ENCODE results near the gene CEP250. TPM values are rescaled to one million over a fixed set of nuclear protein-coding genes. Genes with fewer than 3 reads are reported as not detected.
"Not testable (repeated sequence)": the region's sequence is repeated elsewhere in the genome, so short reads cannot be mapped to it uniquely, and the experiment has no call there.

The CEP250 gene
- total RNA-seq, result 12.4 TPM

DNA sequence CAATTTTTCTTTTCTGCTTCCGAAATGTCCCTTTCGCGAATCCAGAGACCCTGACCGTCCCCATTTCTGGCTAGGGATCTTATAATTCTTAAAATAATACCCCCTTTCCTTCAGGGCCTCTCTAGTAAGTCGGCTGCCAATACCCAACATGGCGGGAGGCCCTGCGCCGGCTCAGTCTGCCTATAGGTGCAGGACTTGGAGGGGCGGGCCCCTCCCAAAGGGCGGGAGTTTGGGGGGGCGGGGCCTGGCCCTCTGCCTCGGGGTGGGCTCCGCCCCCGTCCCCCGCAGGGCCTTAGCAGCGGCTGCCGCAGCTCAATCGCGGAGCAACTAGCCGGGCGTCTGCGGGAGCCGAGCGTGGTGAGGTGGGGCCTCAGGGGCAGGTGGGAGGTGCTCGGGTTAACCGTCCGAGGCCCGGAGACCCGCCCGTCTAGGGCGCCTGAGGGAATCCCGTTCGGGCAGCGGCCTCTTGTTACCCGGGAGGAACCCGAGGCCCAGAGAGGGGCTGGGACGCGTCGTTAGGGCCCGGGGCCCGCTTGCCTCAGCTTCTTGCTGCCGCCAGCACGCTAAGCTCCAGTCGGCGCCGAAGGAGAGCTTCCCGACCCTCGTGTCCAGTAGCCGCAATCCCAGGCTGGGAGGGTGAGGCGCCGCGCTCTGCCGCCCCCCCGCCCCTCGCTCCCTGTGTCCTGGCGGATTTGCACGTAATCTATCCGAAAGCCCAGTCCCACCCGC, at the start of gene CEP250:
Gene CEP250, plus strand, starts transcription at position 718 of the 729 bp plus-strand sequence. CDS start 6,770 bp downstream, outside the sequence.
- peak; percentile 90 to 97 (median 93) for DNase-seq (ENCODE audit: low read depth in 2 of 3, low spot score in 2 of 3)

DNA sequence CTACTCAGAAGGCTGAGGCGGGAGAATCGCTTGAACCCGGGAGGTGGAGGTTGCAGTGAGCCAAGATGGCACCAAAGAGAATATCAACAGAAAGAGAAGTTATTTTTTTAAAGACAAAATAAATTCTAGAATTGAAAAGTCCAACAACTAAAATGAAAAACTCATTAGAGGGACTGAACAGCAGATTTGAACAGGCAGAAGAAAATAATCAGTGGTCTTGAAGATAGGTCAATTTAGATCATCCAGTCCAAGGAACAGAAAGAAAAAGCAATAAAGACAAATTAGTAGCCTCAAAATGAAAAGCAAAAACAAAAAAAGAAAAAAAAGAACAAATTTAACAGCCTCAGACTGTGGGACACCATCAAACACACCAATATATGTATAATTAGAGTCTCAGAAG, 49.6 kb upstream of the CEP250 start:
- no peak for DNase-seq (ENCODE audit: low read depth in 2 of 3, low spot score in 2 of 3)

GRCh38 chr20:35408270-35408669, 47.1 kb upstream of the CEP250 start:
- no peak for DNase-seq (ENCODE audit: low read depth in 2 of 3, low spot score in 2 of 3)

DNA sequence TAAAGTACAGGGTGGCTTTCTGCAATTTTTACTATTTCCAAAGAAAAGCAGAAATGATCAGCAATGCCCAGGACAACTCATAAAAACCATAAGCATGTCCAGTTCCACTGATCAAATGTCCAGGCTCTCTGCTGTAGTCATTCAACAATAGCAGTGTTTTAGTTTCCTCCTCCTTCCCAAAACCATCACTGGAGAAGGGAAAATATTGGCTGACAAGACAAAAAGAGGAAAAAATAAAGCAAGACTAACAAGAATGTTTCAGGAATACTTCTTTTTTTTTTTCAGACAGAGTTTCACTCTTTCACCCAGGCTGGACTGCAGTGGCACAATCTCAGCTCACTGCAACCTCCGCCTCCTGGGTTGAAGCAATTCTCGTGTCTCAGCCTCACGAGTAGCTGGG, 45.9 kb upstream of the CEP250 start:
- DNase-seq (ENCODE audit: low read depth in 2 of 3, low spot score in 2 of 3), result no peak

- no peak for DNase-seq (ENCODE audit: low read depth in 2 of 3, low spot score in 2 of 3)
Observed at GRCh38 chr20:35410613-35411012, 44.8 kb upstream of the CEP250 start.

- DNase-seq (ENCODE audit: low read depth in 2 of 3, low spot score in 2 of 3), result no peak
Observed at GRCh38 chr20:35421322-35421721, 34.1 kb upstream of the CEP250 start.

DNA sequence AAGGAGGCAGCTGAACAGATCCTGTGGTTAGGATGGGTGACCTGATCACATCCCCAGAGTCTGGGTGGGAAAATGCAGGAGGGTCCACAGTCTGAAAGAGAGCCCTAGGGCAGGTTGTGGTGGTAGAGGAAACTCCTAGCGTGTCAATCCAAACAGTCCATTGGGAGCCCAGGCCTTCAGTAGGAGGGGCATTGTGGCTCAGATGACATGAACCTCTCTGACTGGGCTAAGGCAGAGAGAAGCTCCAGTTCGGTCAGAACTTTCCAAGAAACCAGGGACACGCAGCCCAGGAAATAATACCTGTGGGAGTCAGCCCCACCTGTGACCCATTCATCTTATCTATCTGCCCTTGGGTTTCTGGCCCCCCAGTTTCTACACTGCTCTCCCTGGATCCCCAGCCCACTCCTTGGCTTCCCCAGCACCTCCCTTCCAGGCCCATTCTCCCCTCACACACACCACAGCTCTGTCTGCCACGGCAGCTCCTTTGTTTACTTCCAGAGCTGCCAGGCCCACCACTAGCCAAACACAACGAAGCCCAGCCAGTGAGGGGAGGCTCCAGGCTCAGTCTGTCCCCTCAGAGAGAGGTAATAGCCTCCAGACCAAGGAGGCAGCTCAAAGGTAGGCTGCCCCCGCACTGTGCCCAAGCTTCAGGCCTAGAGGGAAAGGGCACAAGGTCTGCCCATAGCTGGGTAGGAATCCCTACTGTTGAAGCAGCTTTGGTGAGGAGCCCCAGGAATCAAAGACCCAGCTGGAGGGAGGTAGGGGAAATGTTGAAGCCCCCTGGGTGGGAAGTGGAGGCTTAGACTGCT, 23.6 kb upstream of the CEP250 start:
- no peak for DNase-seq (ENCODE audit: low read depth in 2 of 3, low spot score in 2 of 3)

DNA sequence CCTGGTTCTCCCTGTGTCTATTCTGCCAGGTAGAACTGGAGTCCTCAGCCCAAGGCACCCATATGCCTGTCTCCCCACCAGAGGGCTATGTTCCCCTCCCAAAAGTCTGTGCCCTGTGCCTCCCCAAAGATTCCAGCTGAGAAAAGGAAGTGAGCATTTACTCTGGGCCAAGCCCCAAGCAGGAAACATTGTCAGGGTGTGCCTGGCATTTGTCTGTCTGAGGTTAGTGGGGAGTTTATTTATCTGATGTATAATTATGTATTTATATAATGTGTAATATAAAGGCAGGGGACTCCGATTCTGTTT, 23.0 kb upstream of the CEP250 start:
- DNase-seq (ENCODE audit: low read depth in 2 of 3, low spot score in 2 of 3), result no peak

DNA sequence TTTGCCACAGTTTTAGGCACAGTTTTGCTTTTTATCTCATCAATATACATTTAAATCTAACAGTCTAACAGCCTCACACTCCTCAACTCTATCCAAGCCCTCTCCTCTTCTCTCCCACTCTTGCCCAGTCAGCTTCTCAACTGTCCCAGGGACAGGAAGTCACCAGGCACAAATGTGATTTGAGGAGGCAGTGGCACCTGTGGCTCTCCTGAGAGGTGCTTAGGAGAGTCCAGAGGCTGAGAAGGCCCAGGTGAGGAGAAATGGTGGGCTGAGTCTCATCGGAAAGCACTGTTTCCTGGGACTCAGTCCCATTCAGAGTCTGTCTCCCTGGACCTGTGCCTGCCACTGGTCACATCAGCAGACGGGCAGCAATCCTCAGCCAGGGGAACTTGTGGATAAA, 22.1 kb upstream of the CEP250 start:
- DNase-seq (ENCODE audit: low read depth in 2 of 3, low spot score in 2 of 3), result no peak

GRCh38 chr20:35434085-35435005, 21.1 kb upstream of the CEP250 start:
- no peak for DNase-seq (ENCODE audit: low read depth in 2 of 3, low spot score in 2 of 3)

DNA sequence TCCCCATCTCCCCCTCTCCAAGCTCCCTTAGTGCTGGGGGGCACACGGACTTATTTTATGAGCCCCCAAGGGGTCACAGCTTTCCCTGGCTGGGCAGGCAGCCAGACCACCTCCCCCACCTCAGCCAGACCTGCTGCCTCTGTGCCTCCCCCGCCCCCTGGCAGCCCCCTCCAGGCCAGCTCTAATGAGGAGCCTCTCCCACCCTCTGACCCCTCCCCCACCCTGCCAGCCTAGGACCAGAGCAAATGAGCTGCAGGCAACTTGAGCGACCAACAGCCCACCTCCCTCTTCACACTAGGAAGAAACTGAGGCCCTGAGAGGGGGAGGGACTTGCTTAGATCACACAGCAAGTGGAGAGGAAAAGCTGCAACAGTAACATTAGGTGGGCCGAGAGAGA, 19.2 kb upstream of the CEP250 start:
- no peak for DNase-seq (ENCODE audit: low read depth in 2 of 3, low spot score in 2 of 3)

DNA sequence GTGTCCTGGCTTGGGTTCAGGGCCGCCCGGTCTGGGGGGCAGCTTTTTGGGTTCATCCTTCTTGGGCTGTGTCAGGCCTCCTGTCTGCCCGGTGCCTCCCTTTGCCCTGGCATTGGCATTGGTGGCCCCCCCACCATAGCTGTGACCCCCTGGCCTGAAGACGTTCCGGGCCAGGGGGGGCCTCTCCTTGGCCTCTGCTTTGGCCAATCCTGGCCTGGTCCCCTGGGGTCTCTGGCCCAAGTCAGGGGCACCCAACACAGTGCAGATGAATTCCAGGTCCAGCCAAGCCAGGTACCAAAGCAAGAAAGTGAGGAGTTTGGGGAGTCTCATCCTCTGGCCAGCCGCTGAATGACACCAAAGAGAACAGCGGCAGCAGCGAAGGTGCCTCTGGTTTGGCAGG, 17.8 kb upstream of the CEP250 start:
- DNase-seq (ENCODE audit: low read depth in 2 of 3, low spot score in 2 of 3), result no peak

DNA sequence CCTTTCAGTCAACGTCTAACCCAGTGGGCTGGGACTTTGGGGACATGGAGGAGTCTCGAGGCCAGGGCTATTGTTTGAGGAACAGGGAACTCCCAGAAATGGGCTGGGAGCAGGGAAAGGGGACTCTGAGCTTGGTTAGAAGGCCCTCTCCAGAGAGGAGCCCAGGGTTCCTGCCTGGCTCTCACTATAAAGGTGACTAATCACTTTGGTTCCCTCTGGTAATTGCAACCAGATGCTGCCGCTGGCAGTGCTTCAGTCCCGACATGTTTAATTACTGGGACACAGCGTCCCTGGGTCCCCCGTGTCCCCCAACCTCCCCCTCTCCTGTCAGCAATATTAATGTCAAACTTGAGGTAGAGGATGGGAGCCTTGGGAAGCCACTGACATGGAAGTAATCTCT, 12.4 kb upstream of the CEP250 start:
- DNase-seq (ENCODE audit: low read depth in 2 of 3, low spot score in 2 of 3), result no peak

DNA sequence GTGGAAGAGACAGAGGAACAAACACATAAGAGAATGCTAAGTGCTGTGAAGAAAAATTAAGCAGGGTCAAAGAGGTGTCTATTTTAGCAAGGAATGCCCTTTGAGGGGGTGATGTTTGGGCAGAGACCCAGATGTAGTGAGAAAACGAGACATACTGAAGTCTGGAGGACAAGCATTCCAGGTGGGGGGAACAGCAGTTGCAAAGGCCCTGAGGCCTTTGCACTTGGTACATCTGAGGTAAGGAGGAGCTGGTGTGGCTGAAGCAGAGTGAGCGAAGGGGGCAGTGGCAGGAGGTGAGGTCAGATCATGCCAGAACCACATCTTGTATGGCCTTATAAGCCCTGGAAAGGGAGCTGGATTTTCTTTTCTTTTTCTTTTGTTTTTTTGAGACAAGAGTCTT, 11.2 kb upstream of the CEP250 start:
- no peak for DNase-seq (ENCODE audit: low read depth in 2 of 3, low spot score in 2 of 3)

DNA sequence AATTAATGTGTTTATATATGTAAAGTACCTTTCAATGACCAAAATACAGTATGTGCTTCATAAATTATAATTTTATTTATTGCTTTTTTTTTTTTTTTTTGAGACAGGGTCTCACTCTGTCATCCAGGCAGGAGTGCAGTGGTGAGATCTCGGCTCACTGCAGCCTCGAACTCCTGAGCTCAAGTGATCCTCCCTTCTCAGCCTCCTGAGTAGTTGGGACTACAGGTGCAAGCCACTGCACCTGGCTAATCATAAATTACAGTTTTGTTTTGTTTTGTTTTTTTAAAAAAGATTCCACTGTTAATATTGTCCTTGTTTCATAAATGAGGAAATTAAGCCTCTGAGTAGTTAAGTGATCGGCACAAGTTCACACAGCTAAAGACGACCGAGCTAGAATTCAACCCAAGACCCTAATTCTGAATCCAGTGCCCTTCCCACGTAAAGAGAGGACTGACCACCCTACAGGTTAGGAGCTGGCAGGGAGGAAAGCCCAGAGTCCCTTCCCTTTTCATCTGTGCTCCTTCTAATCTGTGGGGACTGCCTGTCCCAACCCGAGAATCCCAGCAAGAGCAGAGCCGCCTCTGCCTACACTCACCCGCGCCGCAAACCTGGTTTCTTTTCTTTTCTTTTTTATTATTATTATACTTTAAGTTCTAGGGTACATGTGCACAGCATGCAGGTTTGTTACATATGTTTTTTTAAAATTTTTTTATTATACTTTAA, 8.9 kb upstream of the CEP250 start:
- no peak for DNase-seq (ENCODE audit: low read depth in 2 of 3, low spot score in 2 of 3)

DNA sequence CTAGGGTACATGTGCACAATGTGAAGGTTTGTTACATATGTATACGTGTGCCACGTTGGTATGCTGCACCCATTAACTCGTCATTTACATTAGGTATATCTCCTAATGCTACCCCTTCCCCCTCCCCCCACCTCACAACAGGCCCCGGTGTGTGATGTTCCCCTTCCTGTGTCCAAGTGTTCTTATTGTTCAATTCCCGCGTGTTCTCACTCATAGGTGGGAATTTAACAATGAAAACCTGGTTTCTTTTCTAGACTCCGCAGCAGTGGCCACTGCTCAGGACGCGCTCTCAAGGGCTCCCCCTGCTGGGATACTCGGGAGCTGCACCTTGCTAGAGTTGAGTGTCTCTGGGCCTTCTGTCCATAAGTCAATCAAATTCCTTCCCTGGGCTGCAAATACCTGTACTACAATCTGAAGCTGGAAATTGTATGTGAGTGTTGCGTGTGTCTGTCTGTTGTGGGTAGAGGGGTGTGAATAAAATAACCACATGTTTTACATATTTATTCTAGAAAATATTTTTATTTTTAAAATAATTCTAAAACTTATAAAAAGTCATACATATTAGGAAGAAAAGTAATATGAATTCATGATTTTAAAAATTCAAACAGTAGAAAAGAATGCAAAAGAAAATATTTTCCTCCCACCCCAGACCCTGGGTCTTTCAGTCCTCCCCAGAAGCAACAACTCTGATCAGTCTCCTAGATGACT, 8.2 kb upstream of the CEP250 start:
- peak; percentile 72 to 91 (median 73) for DNase-seq (ENCODE audit: low read depth in 2 of 3, low spot score in 2 of 3)

DNA sequence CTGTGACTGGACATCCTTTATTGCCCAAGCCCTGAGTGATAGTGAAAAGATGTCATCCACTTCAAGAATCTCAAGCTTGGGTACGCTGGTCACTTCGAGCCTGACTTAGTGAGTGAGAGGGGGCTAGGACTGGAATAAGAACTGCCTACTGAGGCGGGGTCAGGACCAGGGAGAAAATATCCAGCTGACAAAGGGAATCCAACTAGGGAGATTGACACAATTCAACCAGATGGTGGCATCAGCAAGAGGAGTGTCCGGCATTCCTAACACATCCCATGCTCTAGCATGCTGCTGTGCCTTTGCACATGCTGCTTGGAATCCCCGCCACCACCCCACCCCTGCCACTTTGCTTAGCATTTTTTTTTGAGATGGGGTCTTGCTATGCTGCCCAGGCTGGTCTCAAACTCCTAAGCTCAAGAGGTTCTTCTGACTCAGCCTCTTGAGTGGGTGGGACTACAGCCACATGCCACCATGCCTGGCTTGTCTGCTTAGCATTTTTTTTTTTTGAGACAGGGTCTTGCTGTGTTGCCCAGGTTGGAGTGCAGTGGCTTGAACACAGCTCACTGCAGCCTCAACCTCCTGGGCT, 6.5 kb upstream of the CEP250 start:
- no peak for DNase-seq (ENCODE audit: low read depth in 2 of 3, low spot score in 2 of 3)

GRCh38 chr20:35449855-35450254, 5.5 kb upstream of the CEP250 start:
- not testable (repeated sequence) for DNase-seq (ENCODE audit: low read depth in 2 of 3, low spot score in 2 of 3)

DNA sequence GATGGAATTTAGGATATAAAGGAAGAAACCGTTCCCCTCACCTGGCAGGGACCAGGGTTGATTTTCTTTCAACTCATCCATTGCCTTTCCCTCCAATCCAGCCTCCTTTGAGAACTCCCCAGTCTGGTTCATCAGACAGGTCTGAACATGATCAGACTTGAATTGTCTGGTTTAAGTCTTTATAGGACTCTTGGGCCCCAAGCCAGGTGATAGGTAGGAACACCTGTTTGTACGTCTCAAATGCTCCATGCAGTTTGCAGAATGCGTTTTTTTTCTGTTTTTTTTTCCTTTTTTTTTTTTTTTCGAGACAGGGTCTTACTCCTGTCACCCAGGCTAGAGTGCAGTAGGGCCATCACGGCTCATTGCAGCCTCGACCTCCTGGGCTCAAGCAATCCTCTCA, 4.1 kb upstream of the CEP250 start:
- DNase-seq (ENCODE audit: low read depth in 2 of 3, low spot score in 2 of 3), result no peak

DNA sequence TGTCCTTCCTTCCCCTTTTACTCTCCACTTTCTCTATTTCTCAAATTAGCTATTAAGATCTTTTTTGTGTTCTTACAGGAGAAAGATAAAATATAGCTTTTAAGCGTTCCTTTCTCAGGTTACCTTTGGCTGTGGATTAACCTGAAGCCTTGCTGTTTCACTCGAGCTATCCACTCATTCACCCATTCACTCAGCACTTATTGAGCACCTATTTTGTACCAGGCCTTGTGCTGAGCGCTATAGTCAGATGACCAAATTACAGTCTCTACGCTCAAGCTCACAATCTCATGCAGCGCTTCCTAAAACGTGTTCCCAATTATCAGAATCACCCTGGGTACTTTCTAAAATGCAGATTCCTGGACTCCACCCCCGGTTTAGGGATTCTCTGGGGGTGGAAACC, 1.8 kb upstream of the CEP250 start:
- DNase-seq (ENCODE audit: low read depth in 2 of 3, low spot score in 2 of 3), result no peak

All from hematopoietic multipotent progenitor cell (in vitro differentiated cells).